HG03039 (cell line): ENCODE results near the gene FXYD3.

Experiments used
- ATAC-seq: cut with Tn5 transposase; IDR thresholded peaks from one replicate; pipeline ENCODE4 v1.9.1; 2021; ENCODE audit warnings: mild to moderate bottlenecking, moderate library complexity; ENCODE audit not compliant: unreplicated experiment

The FXYD3 gene

GRCh38 chr19:35157431-35157830, 41.8 kb downstream of the FXYD3 start:
- no peak for ATAC-seq

GRCh38 chr19:35159606-35160005, 44.0 kb downstream of the FXYD3 start:
- no peak for ATAC-seq

- ATAC-seq, result no peak
These were observed 45.2 kb downstream of the FXYD3 start for GRCh38 chr19:35160629-35161433.

- no peak for ATAC-seq
These were observed 45.8 kb downstream of the FXYD3 start for GRCh38 chr19:35161434-35161743.

GRCh38 chr19:35162471-35163326, 47.1 kb downstream of the FXYD3 start:
- no peak for ATAC-seq

GRCh38 chr19:35164418-35164817, 48.8 kb downstream of the FXYD3 start:
- no peak for ATAC-seq

GRCh38 chr19:35165200-35166058, 49.8 kb downstream of the FXYD3 start:
- no peak for ATAC-seq

- ATAC-seq, result no peak
These were observed 50.8 kb downstream of the FXYD3 start for GRCh38 chr19:35166100-35167063.

GRCh38 chr19:35167251-35168119, 51.9 kb downstream of the FXYD3 start:
- ATAC-seq, result no peak

GRCh38 chr19:35168196-35168595, 52.6 kb downstream of the FXYD3 start:
- no peak for ATAC-seq

- no peak for ATAC-seq
These were observed 53.8 kb downstream of the FXYD3 start for GRCh38 chr19:35169221-35169995.

GRCh38 chr19:35170359-35171061, 54.9 kb downstream of the FXYD3 start:
- no peak for ATAC-seq

GRCh38 chr19:35171730-35172129, 56.1 kb downstream of the FXYD3 start:
- no peak for ATAC-seq
